Posterior cingulate gyrus (tissue), 11 donors: Measurements from ENCODE around the gene CCM2L.
A peak's percentile ranks its signal among the peaks of the same experiment; 100 is the strongest.

Experiments used
- DNase-seq, 10 donors: peaks; one replicate each; pipeline versions ENCODE4 v3.0.0 to v3.0.0-alpha.2; 2020 to 2021; ENCODE audit warnings: mixed read lengths in 3 of 10
- intact Hi-C: fragments of 100-400 bp; cut with DNase I; formaldehyde crosslinking; loops from one replicate; pipeline ENCODE4 v1.15.1; 2023

Gene CCM2L

GRCh38 chr20:31991339-31991705 lies 18.9 kb upstream of the CCM2L start:
- intact Hi-C loops, result no loop called here
- no peak for DNase-seq

- no peak for DNase-seq
- intact Hi-C loops, result no loop called here
Measured at GRCh38 chr20:31992086-31992485, 18.2 kb upstream of the CCM2L start.

GRCh38 chr20:31996996-31997395 lies 13.2 kb upstream of the CCM2L start:
- no peak for DNase-seq
- intact Hi-C loops, result no loop called here

- intact Hi-C loops, result no loop called here
- DNase-seq, result peak in 1 of 10 donors; percentile 26
Measured at GRCh38 chr20:31998246-31998645, 12.0 kb upstream of the CCM2L start.

- intact Hi-C loops, result no loop called here
- no peak for DNase-seq
Measured at GRCh38 chr20:32003325-32003724, 6.9 kb upstream of the CCM2L start.

GRCh38 chr20:32004963-32005362 lies 5.3 kb upstream of the CCM2L start:
- intact Hi-C loops, result no loop called here
- peak in 3 of 10 donors; percentile 4 to 57 (median 14) for DNase-seq

GRCh38 chr20:32006053-32006452 lies 4.2 kb upstream of the CCM2L start:
- DNase-seq, result peak in 1 of 10 donors; percentile 27
- intact Hi-C loops, result no loop called here

- intact Hi-C loops, result no loop called here
- DNase-seq, result peak in 2 of 10 donors; percentile 3 to 17
Measured at GRCh38 chr20:32006841-32007786, 3.1 kb upstream of the CCM2L start.

GRCh38 chr20:32007787-32008616 lies 2.2 kb upstream of the CCM2L start:
- peak in 1 of 10 donors; percentile 46 for DNase-seq
- intact Hi-C loops, result no loop called here

GRCh38 chr20:32009564-32009963 lies 674 bp upstream of the CCM2L start:
- DNase-seq, result no peak
- intact Hi-C loops, result no loop called here

- intact Hi-C loops, result no loop called here
Measured at GRCh38 chr20:32010666-32011065, 428 bp downstream of the CCM2L start.

GRCh38 chr20:32012159-32012688 lies 2.0 kb downstream of the CCM2L start:
- DNase-seq, result peak in 1 of 10 donors; percentile 29
- intact Hi-C loops, result no loop called here

More at GRCh38 chr20:32010666-32011065, 428 bp downstream of the CCM2L start:
- DNase-seq, result peak in 1 of 10 donors; percentile 18

GRCh38 chr20:32013326-32013725 lies 3.1 kb downstream of the CCM2L start:
- intact Hi-C loops, result no loop called here
- peak in 1 of 10 donors; percentile 21 for DNase-seq

GRCh38 chr20:32017711-32018251 lies 7.5 kb downstream of the CCM2L start:
- DNase-seq, result peak in 1 of 10 donors; percentile 73
- intact Hi-C loops, result no loop called here

- intact Hi-C loops, result no loop called here
- DNase-seq, result peak in 4 of 10 donors; percentile 29 to 85 (median 80)
Measured at GRCh38 chr20:32018269-32019155, 8.3 kb downstream of the CCM2L start.

GRCh38 chr20:32019156-32019510 lies 8.9 kb downstream of the CCM2L start:
- intact Hi-C loops, result no loop called here
- DNase-seq, result peak in 1 of 10 donors; percentile 87

- intact Hi-C loops, result no loop called here
- no peak for DNase-seq
Measured at GRCh38 chr20:32019563-32020463, 9.6 kb downstream of the CCM2L start.

- intact Hi-C loops, result no loop called here
- DNase-seq, result no peak
Measured at GRCh38 chr20:32021091-32021490, 10.9 kb downstream of the CCM2L start.
